MCF 10A (cell line): ENCODE data around the gene LPAR3. TPM values are rescaled to one million over a fixed set of nuclear protein-coding genes. Genes with fewer than 3 reads are reported as not detected.

ENCODE experiments used
- BruUV-seq: library from RNA; stranded (reverse); fragments of 400-500 nt; replicated peaks from 2 replicates; lab custom pipeline; 2021; lab: Mats Ljungman, UMichigan
- CTCF ChIA-PET: fragments of 300-600 bp; sonication (Branson Sonifier 250); formaldehyde crosslinking; extraction: SDS; loops from one replicate; lab custom pipeline; 2021; ENCODE audit warnings: antibody characterized with exemption, inconsistent platforms; lab: Yijun Ruan, JAX
- POLR2A ChIA-PET: fragments of 300-600, 350-650 bp; sonication (Branson Sonifier 250); formaldehyde crosslinking; extraction: SDS; loops from one replicate; lab custom pipeline; 2020; ENCODE audit warnings: antibody characterized with exemption, inconsistent platforms; lab: Yijun Ruan, JAX
- DNase-seq: peaks from one replicate; pipeline ENCODE4 v3.0.0-alpha.2; 2018; ENCODE audit not compliant: unreplicated experiment
- H3K27ac Mint-ChIP-seq: one replicate; pipeline ENCODE4 v1.8.0; 2022; ENCODE audit warnings: mild to moderate bottlenecking, low read depth, mixed read lengths; ENCODE audit not compliant: unreplicated experiment
- H3K27me3 Mint-ChIP-seq: one replicate; pipeline ENCODE4 v1.8.0; 2022; ENCODE audit warnings: mixed read lengths; ENCODE audit not compliant: insufficient read depth, unreplicated experiment
- H3K36me3 Mint-ChIP-seq: one replicate; pipeline ENCODE4 v1.8.0; 2022; ENCODE audit warnings: mild to moderate bottlenecking, moderate library complexity, mixed read lengths; ENCODE audit not compliant: insufficient read depth, unreplicated experiment
- H3K4me1 Mint-ChIP-seq: one replicate; pipeline ENCODE4 v1.8.0; 2022; ENCODE audit warnings: mixed read lengths; ENCODE audit not compliant: insufficient read depth, unreplicated experiment
- H3K4me3 Mint-ChIP-seq: one replicate; pipeline ENCODE4 v1.8.0; 2022; ENCODE audit warnings: mild to moderate bottlenecking, moderate library complexity, mixed read lengths; ENCODE audit not compliant: unreplicated experiment
- H3K9me3 Mint-ChIP-seq: one replicate; pipeline ENCODE4 v1.8.0; 2022; ENCODE audit warnings: mixed read lengths; ENCODE audit not compliant: unreplicated experiment
- intact Hi-C: fragments of 100-400 bp; cut with micrococcal nuclease; formaldehyde crosslinking; loops from 2 replicates; pipeline ENCODE4 v1.14.1; 2022
- total RNA-seq: library from RNA; stranded (reverse); gene quantifications from 2 replicates; pipeline ENCODE4 v1.2.3, GENCODE V29; 2022
- TF ChIP-seq, protein P1 (sequence below): fragments of 200-600 bp; IDR thresholded peaks from one replicate; pipeline ENCODE4 v1.8.0; 2022; ENCODE audit warnings: antibody characterized with exemption, mild to moderate bottlenecking; ENCODE audit not compliant: unreplicated experiment

LPAR3 gene
- total RNA-seq, 1 experiment from 2014 or later = 1.0 TPM

DNA sequence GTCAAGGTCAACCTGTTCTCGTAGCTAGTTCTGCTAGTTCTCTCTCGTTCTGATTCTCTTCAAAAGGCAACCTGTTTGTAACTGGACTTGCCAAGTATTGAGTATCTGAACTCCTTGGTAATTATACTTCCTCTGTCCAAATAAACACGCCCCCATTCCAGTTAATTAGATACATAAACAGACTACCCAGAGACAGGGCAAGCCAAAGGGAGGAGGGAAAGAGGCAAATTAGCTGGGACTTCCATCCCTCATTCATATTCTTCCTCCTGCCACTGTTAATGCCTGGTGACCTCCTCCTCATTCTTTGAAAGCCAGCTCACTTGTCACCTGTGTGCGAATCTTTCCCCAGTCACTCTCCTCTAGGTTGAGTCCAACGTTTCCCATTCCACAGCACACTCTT lies 62.9 kb downstream of the LPAR3 start:
- no peaks in the 10 kb centered on the region for H3K36me3 Mint-ChIP-seq
- no peaks in the 10 kb centered on the region for H3K27me3 Mint-ChIP-seq
- no peak overlapping the region for H3K27ac Mint-ChIP-seq
- CTCF ChIA-PET = interaction anchor here (1.3 kb wide), 1 partner anchor 115 kb away, joined by 3 read pairs; no protein-coding TSS in a partner anchor
- BruUV-seq = no TSS peak
- H3K9me3 Mint-ChIP-seq = no peaks in the 10 kb centered on the region
- POLR2A ChIA-PET = interaction anchor here (0.5 kb wide), 1 partner anchor 12 kb away, joined by 3 read pairs; no protein-coding TSS in a partner anchor
- intact Hi-C loops = no loop called here
- no peak overlapping the region for H3K4me3 Mint-ChIP-seq
- TF ChIP-seq, protein P1, sequence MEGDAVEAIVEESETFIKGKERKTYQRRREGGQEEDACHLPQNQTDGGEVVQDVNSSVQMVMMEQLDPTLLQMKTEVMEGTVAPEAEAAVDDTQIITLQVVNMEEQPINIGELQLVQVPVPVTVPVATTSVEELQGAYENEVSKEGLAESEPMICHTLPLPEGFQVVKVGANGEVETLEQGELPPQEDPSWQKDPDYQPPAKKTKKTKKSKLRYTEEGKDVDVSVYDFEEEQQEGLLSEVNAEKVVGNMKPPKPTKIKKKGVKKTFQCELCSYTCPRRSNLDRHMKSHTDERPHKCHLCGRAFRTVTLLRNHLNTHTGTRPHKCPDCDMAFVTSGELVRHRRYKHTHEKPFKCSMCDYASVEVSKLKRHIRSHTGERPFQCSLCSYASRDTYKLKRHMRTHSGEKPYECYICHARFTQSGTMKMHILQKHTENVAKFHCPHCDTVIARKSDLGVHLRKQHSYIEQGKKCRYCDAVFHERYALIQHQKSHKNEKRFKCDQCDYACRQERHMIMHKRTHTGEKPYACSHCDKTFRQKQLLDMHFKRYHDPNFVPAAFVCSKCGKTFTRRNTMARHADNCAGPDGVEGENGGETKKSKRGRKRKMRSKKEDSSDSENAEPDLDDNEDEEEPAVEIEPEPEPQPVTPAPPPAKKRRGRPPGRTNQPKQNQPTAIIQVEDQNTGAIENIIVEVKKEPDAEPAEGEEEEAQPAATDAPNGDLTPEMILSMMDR = no peak
- H3K4me1 Mint-ChIP-seq = peaks cover 20% of the 10 kb centered on the region
- DNase-seq = no peak

DNA sequence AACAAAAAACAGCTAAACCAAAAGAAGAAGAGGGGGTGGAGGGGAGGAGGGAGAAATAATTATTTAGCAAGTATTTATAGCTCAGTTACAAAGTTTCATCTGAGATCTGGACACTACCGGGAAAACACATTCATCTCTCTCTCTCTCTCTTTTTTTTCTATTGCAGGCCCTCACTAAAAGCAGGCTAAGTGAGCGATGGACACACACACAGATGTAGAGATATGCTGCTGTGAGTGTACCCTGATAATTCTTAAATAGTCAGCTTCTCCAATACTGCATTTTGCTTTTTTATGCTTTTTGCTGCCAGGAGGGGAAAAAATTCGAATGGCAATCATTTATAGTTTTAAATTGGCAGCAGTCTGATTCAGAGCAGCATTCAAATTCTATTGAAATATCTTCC lies 65.0 kb downstream of the LPAR3 start:
- TF ChIP-seq, protein P1 = no peak
- no peak for DNase-seq
- Mint-ChIP-seq H3K36me3 (no peaks in the 10 kb centered on the region), H3K27ac (no peak overlapping the region), H3K4me1 (peaks cover 6% of the 10 kb centered on the region), H3K27me3 (no peaks in the 10 kb centered on the region), H3K4me3 (no peak overlapping the region), H3K9me3 (no peaks in the 10 kb centered on the region)
- BruUV-seq = no TSS peak
- intact Hi-C loops = no loop called here
- CTCF ChIA-PET = interaction anchor here (0.6 to 1.2 kb wide), 2 partner anchors 18 to 108 kb away, joined by 3 to 4 read pairs; no protein-coding TSS in a partner anchor
- POLR2A ChIA-PET = interaction anchor here (1.0 to 1.1 kb wide), 2 partner anchors 14 to 19 kb away, joined by 3 to 4 read pairs; no protein-coding TSS in a partner anchor

DNA sequence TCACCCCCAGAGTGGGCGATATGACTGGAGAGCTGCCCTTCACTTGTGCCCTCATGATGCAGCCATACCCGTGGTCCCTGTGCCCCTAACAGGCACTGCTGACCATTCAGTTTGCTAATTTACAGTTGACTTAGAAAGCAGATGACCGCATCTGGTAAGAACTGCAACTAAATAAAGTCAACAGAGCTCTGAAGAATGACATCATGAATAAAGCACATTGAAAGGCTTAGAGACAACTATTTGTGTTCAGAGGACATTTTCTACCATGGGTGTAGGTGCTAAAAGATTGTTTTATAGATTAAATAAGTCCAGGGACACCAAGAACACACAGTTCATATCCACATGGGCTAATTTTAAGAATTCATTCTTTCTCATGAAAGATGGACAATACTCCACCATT lies 65.5 kb downstream of the LPAR3 start:
- H3K4me3 Mint-ChIP-seq = no peak overlapping the region
- ChIA-PET POLR2A (interaction anchor here (0.6 to 1.1 kb wide), 3 partner anchors 15 to 55 kb away, joined by 3 to 4 read pairs (median 3); no protein-coding TSS in a partner anchor), CTCF (no interaction called here)
- peaks cover 6% of the 10 kb centered on the region for H3K4me1 Mint-ChIP-seq
- no peaks in the 10 kb centered on the region for H3K27me3 Mint-ChIP-seq
- BruUV-seq = no TSS peak
- DNase-seq = no peak
- H3K9me3 Mint-ChIP-seq = no peaks in the 10 kb centered on the region
- no peaks in the 10 kb centered on the region for H3K36me3 Mint-ChIP-seq
- intact Hi-C loops = no loop called here
- no peak overlapping the region for H3K27ac Mint-ChIP-seq
- TF ChIP-seq, protein P1 = no peak

DNA sequence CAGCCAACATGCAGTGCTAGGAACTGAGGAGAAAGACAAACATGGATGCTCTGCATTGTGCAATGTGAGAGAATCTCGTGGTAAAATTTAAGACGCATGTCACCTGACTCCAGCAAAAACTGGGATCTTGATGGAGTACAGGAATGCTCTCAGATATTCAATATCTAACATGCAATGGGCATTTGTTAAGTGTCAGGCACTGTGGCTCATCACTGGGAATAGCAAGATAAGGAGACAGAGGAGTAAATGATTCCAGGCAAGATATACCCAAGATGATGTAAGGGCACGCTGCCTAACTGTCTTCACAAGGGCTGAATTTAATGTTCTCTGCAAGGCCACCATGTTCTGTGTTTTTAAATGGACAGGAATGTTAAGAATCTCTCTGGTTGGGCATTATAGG lies 67.8 kb downstream of the LPAR3 start:
- H3K4me1 Mint-ChIP-seq = peaks cover 6% of the 10 kb centered on the region
- intact Hi-C loops = no loop called here
- no peaks in the 10 kb centered on the region for H3K27me3 Mint-ChIP-seq
- H3K27ac Mint-ChIP-seq = no peak overlapping the region
- POLR2A ChIA-PET = interaction anchor here (0.8 to 3.2 kb wide), 2 partner anchors 9 to 14 kb away, joined by 4 to 17 read pairs; no protein-coding TSS in a partner anchor
- BruUV-seq = no TSS peak
- H3K4me3 Mint-ChIP-seq = no peak overlapping the region
- CTCF ChIA-PET = interaction anchor here (1.3 kb wide), 1 partner anchor 71 kb away, joined by 5 read pairs; no protein-coding TSS in a partner anchor
- no peak for DNase-seq
- no peaks in the 10 kb centered on the region for H3K36me3 Mint-ChIP-seq
- TF ChIP-seq, protein P1 = no peak
- H3K9me3 Mint-ChIP-seq = no peaks in the 10 kb centered on the region
